ENCODE data around the gene CEACAM16. TPM values are rescaled to one million over a fixed set of nuclear protein-coding genes. Genes with fewer than 3 reads are reported as not detected.

Gene CEACAM16, protein sequence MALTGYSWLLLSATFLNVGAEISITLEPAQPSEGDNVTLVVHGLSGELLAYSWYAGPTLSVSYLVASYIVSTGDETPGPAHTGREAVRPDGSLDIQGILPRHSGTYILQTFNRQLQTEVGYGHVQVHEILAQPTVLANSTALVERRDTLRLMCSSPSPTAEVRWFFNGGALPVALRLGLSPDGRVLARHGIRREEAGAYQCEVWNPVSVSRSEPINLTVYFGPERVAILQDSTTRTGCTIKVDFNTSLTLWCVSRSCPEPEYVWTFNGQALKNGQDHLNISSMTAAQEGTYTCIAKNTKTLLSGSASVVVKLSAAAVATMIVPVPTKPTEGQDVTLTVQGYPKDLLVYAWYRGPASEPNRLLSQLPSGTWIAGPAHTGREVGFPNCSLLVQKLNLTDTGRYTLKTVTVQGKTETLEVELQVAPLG
- total RNA-seq, result under 1 TPM in 1 of 2 donors, not detected in 1; 0.52 TPM

DNA sequence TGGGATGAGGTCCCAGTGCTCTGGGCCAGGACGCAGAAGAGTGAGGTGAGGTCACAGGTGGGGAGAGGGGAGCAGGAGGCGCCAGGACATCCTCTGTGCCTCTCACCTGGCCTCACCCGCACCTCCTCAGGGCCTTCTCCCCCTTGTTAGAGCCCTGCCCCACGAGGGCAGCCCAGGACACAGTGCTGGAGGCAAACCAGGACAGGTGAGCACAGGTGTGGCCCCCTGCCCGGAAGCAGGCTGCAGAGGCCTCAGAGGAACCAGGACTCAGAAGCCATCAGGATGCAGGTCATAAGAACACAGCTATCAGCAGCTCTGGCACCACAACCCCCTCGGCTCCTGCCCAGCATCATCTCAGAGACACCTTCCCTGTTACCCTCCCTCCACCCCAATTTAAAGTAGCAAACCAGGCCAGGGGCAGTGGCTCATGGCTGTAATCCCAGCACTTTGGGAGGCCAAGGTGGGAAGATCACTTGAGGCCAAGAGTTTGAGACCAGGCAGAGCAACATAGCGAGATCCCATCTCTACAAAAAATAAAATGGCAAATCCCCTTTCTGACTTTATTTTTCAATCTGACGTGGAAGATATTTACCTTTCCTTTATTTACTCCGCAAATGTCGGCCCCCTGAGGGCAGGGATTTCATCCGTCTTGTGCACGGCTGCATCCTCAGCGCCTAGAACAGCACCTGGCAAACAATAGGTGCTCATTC is at the start of gene CEACAM16:
Gene CEACAM16, plus strand, starts transcription at position 660 of the 710 bp plus-strand sequence. CDS start 2,306 bp downstream, outside the sequence.
- intact Hi-C loops (cut with DNase I), result no loop called here
- H3K27me3 ChIP-seq, result no peaks in the 10 kb centered on the region
- TF ChIP-seq, protein P1, sequence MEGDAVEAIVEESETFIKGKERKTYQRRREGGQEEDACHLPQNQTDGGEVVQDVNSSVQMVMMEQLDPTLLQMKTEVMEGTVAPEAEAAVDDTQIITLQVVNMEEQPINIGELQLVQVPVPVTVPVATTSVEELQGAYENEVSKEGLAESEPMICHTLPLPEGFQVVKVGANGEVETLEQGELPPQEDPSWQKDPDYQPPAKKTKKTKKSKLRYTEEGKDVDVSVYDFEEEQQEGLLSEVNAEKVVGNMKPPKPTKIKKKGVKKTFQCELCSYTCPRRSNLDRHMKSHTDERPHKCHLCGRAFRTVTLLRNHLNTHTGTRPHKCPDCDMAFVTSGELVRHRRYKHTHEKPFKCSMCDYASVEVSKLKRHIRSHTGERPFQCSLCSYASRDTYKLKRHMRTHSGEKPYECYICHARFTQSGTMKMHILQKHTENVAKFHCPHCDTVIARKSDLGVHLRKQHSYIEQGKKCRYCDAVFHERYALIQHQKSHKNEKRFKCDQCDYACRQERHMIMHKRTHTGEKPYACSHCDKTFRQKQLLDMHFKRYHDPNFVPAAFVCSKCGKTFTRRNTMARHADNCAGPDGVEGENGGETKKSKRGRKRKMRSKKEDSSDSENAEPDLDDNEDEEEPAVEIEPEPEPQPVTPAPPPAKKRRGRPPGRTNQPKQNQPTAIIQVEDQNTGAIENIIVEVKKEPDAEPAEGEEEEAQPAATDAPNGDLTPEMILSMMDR (IDR thresholded peaks at IDR 0.05), result no peak
- H3K9ac ChIP-seq (ENCODE audit: low read depth in 2 of 2, low read length in 2 of 2), result peak within 1 kb of the TSS; percentile 20 to 59
- no peak for DNase-seq
- H3K36me3 ChIP-seq, result no peaks in the 10 kb centered on the region
- no peaks in the 10 kb centered on the region for H3K4me1 ChIP-seq
- H3K27ac ChIP-seq, result no peak within 1 kb of the TSS
- no peak within 1 kb of the TSS for H3K4me3 ChIP-seq
- H3K9me3 ChIP-seq, result no peaks in the 10 kb centered on the region

DNA sequence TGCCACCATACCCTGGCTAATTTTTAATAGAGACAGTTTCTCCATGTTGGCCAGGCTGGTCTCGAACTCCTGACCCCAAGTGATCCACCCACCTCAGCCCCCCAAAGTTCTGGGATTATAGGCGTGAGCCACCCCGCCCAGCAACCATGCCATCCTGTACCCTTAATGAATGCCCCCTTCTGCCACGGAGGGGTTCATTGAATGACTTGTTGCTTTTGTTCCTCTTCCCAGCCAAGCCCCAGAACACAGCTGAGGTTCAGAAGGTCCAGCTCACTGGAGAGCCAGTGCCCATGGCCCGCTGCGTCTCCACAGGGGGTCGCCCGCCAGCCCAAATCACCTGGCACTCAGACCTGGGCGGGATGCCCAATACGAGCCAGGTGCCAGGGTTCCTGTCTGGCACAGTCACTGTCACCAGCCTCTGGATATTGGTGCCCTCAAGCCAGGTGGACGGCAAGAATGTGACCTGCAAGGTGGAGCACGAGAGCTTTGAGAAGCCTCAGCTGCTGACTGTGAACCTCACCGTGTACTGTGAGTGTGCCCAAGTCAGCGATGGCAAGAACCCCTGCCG is 49.3 kb upstream of the CEACAM16 start:
- no peak overlapping the region for H3K27ac ChIP-seq
- no peak overlapping the region for H3K9ac ChIP-seq (ENCODE audit: low read depth in 2 of 2, low read length in 2 of 2)
- intact Hi-C loops (cut with DNase I), result no loop called here
- no peaks in the 10 kb centered on the region for H3K9me3 ChIP-seq
- H3K27me3 ChIP-seq, result no peaks in the 10 kb centered on the region
- H3K4me1 ChIP-seq, result no peaks in the 10 kb centered on the region
- no peak overlapping the region for H3K4me3 ChIP-seq
- TF ChIP-seq, protein P1 (IDR thresholded peaks at IDR 0.05), result no peak
- DNase-seq, result no peak
- H3K36me3 ChIP-seq, result no peaks in the 10 kb centered on the region

DNA sequence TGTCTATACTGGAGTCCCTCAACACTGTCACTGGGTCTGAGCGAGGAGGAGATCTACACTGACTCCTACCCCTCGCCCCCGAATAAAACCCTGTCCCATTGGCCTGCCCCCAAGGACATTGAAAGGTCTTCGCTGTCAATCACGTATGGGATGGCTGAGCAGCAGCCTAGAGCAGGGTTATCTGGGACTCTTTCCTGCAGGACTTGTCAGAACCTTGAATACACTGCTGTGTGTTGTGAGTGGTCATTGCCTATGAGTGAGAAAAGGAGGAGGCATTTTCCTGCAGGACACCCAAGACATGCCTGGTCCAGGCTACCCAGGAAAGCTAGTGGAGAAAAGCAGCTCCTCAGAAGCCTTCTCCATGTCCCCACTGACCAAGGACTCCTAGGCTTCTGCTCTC is 45.6 kb upstream of the CEACAM16 start:
- H3K4me1 ChIP-seq, result no peaks in the 10 kb centered on the region
- no peaks in the 10 kb centered on the region for H3K27me3 ChIP-seq
- H3K9me3 ChIP-seq, result no peaks in the 10 kb centered on the region
- H3K4me3 ChIP-seq, result no peak overlapping the region
- no peak for DNase-seq
- peaks cover 8% of the 10 kb centered on the region for H3K36me3 ChIP-seq
- no peak overlapping the region for H3K9ac ChIP-seq (ENCODE audit: low read depth in 2 of 2, low read length in 2 of 2)
- intact Hi-C loops (cut with DNase I), result no loop called here
- no peak overlapping the region for H3K27ac ChIP-seq
- TF ChIP-seq, protein P1 (IDR thresholded peaks at IDR 0.05), result no peak

DNA sequence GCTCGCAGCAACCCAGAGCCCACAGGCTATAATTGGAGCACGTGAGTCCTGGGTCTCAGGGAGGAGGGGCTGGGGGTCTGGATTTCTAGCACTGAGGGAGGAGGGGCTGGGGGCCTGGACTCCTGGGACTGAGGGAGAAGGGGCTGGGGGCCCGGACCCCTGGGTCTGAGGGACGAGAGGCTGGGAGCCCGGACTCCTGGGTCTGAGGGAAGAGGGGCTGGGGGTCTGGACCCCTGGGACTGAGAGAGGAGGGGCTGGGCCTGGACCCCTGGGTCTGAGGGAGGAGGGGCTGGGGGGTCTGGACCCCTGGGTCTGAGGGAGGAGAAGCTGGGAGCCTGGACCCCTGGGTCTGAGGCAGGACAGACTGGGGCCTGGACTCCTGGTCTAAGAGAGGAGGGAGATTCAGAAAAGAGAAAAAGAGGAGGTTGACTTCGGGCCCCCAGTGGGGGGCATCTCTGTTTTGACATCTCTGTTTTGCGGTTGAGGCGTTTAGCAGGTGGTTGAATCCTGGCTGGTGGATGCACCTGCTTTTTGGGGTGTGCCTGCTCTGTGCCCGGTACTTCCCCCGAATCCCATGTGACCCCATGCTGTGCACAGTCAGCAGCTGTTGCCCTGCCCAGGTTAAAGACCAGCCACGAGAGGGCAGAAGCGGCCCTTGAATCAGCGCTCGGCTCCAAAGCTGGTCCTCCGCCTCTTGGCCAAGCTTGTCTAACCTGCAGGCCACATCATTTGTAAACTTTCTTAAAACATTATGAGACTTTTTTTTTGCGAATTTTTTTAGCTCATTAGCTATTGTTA is 44.8 kb upstream of the CEACAM16 start:
- DNase-seq, result peak; percentile 87
- intact Hi-C loops (cut with DNase I), result no loop called here
- Histone ChIP-seq H3K9me3 (no peaks in the 10 kb centered on the region), H3K4me3 (no peak overlapping the region), H3K27me3 (no peaks in the 10 kb centered on the region), H3K36me3 (peaks cover 8% of the 10 kb centered on the region), H3K4me1 (no peaks in the 10 kb centered on the region), H3K27ac (no peak overlapping the region), H3K9ac (ENCODE audit: low read depth in 2 of 2, low read length in 2 of 2) (no peak overlapping the region)
- TF ChIP-seq, protein P1 (IDR thresholded peaks at IDR 0.05), result peak; percentile 52
